ENCODE data around the gene TMEM201.

TMEM201 gene

GRCh38 chr1:9646037-9646436, 57.3 kb downstream of the TMEM201 start:
- TF ChIP-seq FOXP2 (optimal IDR thresholded peaks at IDR 0.05; ENCODE audit: borderline replicate concordance, extremely low read depth, extremely low read length, insufficient read depth) (no peak), TAF1 (IDR thresholded peaks at IDR 0.05; ENCODE audit: borderline replicate concordance, insufficient read depth, low read length) (no peak), SIN3A (IDR thresholded peaks at IDR 0.05; ENCODE audit: borderline replicate concordance, insufficient read depth, low read length) (no peak), POLR2AphosphoS5 (IDR thresholded peaks at IDR 0.05; ENCODE audit: low read depth, low read length) (no peak)
- TF ChIP-seq, protein P1, sequence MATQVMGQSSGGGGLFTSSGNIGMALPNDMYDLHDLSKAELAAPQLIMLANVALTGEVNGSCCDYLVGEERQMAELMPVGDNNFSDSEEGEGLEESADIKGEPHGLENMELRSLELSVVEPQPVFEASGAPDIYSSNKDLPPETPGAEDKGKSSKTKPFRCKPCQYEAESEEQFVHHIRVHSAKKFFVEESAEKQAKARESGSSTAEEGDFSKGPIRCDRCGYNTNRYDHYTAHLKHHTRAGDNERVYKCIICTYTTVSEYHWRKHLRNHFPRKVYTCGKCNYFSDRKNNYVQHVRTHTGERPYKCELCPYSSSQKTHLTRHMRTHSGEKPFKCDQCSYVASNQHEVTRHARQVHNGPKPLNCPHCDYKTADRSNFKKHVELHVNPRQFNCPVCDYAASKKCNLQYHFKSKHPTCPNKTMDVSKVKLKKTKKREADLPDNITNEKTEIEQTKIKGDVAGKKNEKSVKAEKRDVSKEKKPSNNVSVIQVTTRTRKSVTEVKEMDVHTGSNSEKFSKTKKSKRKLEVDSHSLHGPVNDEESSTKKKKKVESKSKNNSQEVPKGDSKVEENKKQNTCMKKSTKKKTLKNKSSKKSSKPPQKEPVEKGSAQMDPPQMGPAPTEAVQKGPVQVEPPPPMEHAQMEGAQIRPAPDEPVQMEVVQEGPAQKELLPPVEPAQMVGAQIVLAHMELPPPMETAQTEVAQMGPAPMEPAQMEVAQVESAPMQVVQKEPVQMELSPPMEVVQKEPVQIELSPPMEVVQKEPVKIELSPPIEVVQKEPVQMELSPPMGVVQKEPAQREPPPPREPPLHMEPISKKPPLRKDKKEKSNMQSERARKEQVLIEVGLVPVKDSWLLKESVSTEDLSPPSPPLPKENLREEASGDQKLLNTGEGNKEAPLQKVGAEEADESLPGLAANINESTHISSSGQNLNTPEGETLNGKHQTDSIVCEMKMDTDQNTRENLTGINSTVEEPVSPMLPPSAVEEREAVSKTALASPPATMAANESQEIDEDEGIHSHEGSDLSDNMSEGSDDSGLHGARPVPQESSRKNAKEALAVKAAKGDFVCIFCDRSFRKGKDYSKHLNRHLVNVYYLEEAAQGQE (IDR thresholded peaks at IDR 0.05; ENCODE audit: insufficient read depth in 1 of 2, low read depth in 2 of 2, low read length in 2 of 2) = no peak

- TF ChIP-seq TAF1 (IDR thresholded peaks at IDR 0.05; ENCODE audit: borderline replicate concordance, insufficient read depth, low read length) = no peak
These were observed 59.5 kb downstream of the TMEM201 start for GRCh38 chr1:9648171-9648570.

GRCh38 chr1:9649769-9650168, 61.1 kb downstream of the TMEM201 start:
- TF ChIP-seq, protein P1 (IDR thresholded peaks at IDR 0.05; ENCODE audit: insufficient read depth in 1 of 2, low read depth in 2 of 2, low read length in 2 of 2) = no peak
- TF ChIP-seq POLR2AphosphoS5 (IDR thresholded peaks at IDR 0.05; ENCODE audit: low read depth, low read length) = no peak

DNA sequence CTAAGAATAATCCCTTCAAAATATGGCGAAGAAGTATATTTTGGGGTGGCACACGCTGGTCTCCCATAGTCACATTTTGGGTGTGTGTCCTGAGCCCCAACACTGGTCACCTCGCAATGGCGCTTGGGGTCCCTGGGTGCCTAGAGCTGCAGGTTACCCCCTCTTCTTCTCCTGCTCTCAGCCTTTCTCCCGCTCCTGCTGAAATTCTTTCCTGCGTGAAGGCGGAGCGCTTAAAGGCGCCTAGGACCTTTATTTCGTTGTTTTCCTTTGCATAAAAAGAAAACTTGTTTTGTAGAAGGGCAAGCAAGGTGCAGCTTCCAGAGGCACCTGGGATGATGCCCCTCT, 62.5 kb downstream of the TMEM201 start:
- no peak for TF ChIP-seq FOXP2 (optimal IDR thresholded peaks at IDR 0.05; ENCODE audit: borderline replicate concordance, extremely low read depth, extremely low read length, insufficient read depth)
- no peak for TF ChIP-seq TAF1 (IDR thresholded peaks at IDR 0.05; ENCODE audit: borderline replicate concordance, insufficient read depth, low read length)
- no peak for TF ChIP-seq POLR2AphosphoS5 (IDR thresholded peaks at IDR 0.05; ENCODE audit: low read depth, low read length)
- TF ChIP-seq, protein P1 (IDR thresholded peaks at IDR 0.05; ENCODE audit: insufficient read depth in 1 of 2, low read depth in 2 of 2, low read length in 2 of 2) = no peak
- no peak for TF ChIP-seq SIN3A (IDR thresholded peaks at IDR 0.05; ENCODE audit: borderline replicate concordance, insufficient read depth, low read length)

- TF ChIP-seq POLR2AphosphoS5 (IDR thresholded peaks at IDR 0.05; ENCODE audit: low read depth, low read length) (no peak), TAF1 (IDR thresholded peaks at IDR 0.05; ENCODE audit: borderline replicate concordance, insufficient read depth, low read length) (no peak)
These were observed 63.1 kb downstream of the TMEM201 start, which contains the start of gene PIK3CD for GRCh38 chr1:9651565-9652378. PIK3CD (plus strand) TSS chr1:9651731; CDS start chr1:9710456, 58,725 bp downstream.

- TF ChIP-seq, protein P1 (IDR thresholded peaks at IDR 0.05; ENCODE audit: insufficient read depth in 1 of 2, low read depth in 2 of 2, low read length in 2 of 2) = no peak
- TF ChIP-seq SIN3A (IDR thresholded peaks at IDR 0.05; ENCODE audit: borderline replicate concordance, insufficient read depth, low read length) (no peak), TAF1 (IDR thresholded peaks at IDR 0.05; ENCODE audit: borderline replicate concordance, insufficient read depth, low read length) (no peak), POLR2AphosphoS5 (IDR thresholded peaks at IDR 0.05; ENCODE audit: low read depth, low read length) (no peak), FOXP2 (optimal IDR thresholded peaks at IDR 0.05; ENCODE audit: borderline replicate concordance, extremely low read depth, extremely low read length, insufficient read depth) (no peak)
These were observed 63.9 kb downstream of the TMEM201 start for GRCh38 chr1:9652379-9653209.

All from PFSK-1 (cell line).